ENCODE data around the gene PRR20G.

PRR20G gene

GRCh38 chr3:127263586-127264231, 24.1 kb downstream of the PRR20G start:
- no peak for DNase-seq (ENCODE audit: low read depth, low spot score)

GRCh38 chr3:127263037-127263436, 24.8 kb downstream of the PRR20G start:
- no peak for DNase-seq (ENCODE audit: low read depth, low spot score)

- no peak for DNase-seq (ENCODE audit: low read depth, low spot score)
Measured at GRCh38 chr3:127262533-127262932, 25.3 kb downstream of the PRR20G start.

- DNase-seq (ENCODE audit: low read depth, low spot score), result no peak
Measured at GRCh38 chr3:127261925-127262324, 25.9 kb downstream of the PRR20G start.

- no peak for DNase-seq (ENCODE audit: low read depth, low spot score)
Measured at GRCh38 chr3:127260826-127261555, 26.9 kb downstream of the PRR20G start.

- DNase-seq (ENCODE audit: low read depth, low spot score), result no peak
Measured at GRCh38 chr3:127260416-127260815, 27.4 kb downstream of the PRR20G start.

GRCh38 chr3:127259882-127260281, 28.0 kb downstream of the PRR20G start:
- DNase-seq (ENCODE audit: low read depth, low spot score), result no peak

- DNase-seq (ENCODE audit: low read depth, low spot score), result no peak
Measured at GRCh38 chr3:127258733-127259132, 29.1 kb downstream of the PRR20G start.

GRCh38 chr3:127257351-127257750, 30.5 kb downstream of the PRR20G start:
- DNase-seq (ENCODE audit: low read depth, low spot score), result no peak

- DNase-seq (ENCODE audit: low read depth, low spot score), result no peak
Measured at GRCh38 chr3:127256733-127257271, 31.0 kb downstream of the PRR20G start.

- DNase-seq (ENCODE audit: low read depth, low spot score), result no peak
Measured at GRCh38 chr3:127256138-127256537, 31.7 kb downstream of the PRR20G start.

GRCh38 chr3:127255516-127255915, 32.3 kb downstream of the PRR20G start:
- DNase-seq (ENCODE audit: low read depth, low spot score), result no peak

GRCh38 chr3:127254730-127255129, 33.1 kb downstream of the PRR20G start:
- no peak for DNase-seq (ENCODE audit: low read depth, low spot score)

GRCh38 chr3:127254033-127254644, 33.7 kb downstream of the PRR20G start:
- DNase-seq (ENCODE audit: low read depth, low spot score), result no peak

GRCh38 chr3:127253491-127253890, 34.4 kb downstream of the PRR20G start:
- DNase-seq (ENCODE audit: low read depth, low spot score), result no peak

GRCh38 chr3:127252446-127252845, 35.4 kb downstream of the PRR20G start:
- no peak for DNase-seq (ENCODE audit: low read depth, low spot score)

- no peak for DNase-seq (ENCODE audit: low read depth, low spot score)
Measured at GRCh38 chr3:127250032-127250431, 37.8 kb downstream of the PRR20G start.

- DNase-seq (ENCODE audit: low read depth, low spot score), result no peak
Measured at GRCh38 chr3:127247292-127247691, 40.6 kb downstream of the PRR20G start.

GRCh38 chr3:127238602-127239001, 49.2 kb downstream of the PRR20G start:
- no peak for DNase-seq (ENCODE audit: low read depth, low spot score)

- no peak for DNase-seq (ENCODE audit: low read depth, low spot score)
Measured at GRCh38 chr3:127237835-127238234, 50.0 kb downstream of the PRR20G start.

GRCh38 chr3:127235706-127236105, 52.1 kb downstream of the PRR20G start:
- DNase-seq (ENCODE audit: low read depth, low spot score), result no peak

GRCh38 chr3:127234778-127235177, 53.1 kb downstream of the PRR20G start:
- no peak for DNase-seq (ENCODE audit: low read depth, low spot score)

Data from iPS DF 19.7 (cell line).